MM.1S (cell line): ENCODE results near the gene TGFA.

Experiments
- EZH2 ChIP-seq: fragments of 300-600 bp; sonication (generic); optimal IDR thresholded peaks from 2 replicates; pipeline ENCODE3; 2017; ENCODE audit warnings: low read depth, mild to moderate bottlenecking, antibody characterized with exemption, low read length, mixed read lengths
- EZH2phosphoT487 ChIP-seq: fragments of 300-600 bp; sonication (generic); IDR thresholded peaks from 2 replicates; pipeline ENCODE4 v1.6.1; 2018; ENCODE audit warnings: antibody characterized with exemption, low read length
- TF ChIP-seq, protein P1 (sequence below): fragments of 300-600 bp; sonication (generic); IDR thresholded peaks from 2 replicates; pipeline ENCODE4 v1.5.1; 2016; ENCODE audit warnings: antibody characterized with exemption, low read length, mixed read lengths

DNA sequence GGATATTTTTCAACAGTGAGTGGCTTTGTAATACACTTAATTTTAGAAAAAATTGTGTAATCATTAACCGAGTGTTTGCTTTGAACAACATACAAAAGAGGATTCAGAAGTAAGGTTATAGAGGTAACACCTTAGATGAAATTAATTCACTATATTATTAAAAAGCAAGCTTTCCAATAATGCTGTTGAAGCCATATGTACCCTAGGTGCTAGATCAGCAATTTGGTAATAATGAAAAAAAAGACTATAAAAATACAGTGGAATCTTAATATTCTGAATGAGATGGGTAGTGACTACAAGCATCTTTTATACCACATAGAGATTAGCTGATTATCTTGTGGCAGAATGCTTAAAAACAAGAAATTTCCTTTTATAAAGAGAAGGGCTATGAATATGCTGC lies 136.6 kb downstream of the TGFA start:
- TF ChIP-seq EZH2 (no peak), EZH2phosphoT487 (no peak)
- TF ChIP-seq, protein P1, sequence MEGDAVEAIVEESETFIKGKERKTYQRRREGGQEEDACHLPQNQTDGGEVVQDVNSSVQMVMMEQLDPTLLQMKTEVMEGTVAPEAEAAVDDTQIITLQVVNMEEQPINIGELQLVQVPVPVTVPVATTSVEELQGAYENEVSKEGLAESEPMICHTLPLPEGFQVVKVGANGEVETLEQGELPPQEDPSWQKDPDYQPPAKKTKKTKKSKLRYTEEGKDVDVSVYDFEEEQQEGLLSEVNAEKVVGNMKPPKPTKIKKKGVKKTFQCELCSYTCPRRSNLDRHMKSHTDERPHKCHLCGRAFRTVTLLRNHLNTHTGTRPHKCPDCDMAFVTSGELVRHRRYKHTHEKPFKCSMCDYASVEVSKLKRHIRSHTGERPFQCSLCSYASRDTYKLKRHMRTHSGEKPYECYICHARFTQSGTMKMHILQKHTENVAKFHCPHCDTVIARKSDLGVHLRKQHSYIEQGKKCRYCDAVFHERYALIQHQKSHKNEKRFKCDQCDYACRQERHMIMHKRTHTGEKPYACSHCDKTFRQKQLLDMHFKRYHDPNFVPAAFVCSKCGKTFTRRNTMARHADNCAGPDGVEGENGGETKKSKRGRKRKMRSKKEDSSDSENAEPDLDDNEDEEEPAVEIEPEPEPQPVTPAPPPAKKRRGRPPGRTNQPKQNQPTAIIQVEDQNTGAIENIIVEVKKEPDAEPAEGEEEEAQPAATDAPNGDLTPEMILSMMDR = no peak
